NB4 (cell line): ENCODE results near the gene TCEANC.

Source experiments
- CTCF ChIP-seq: IDR thresholded peaks from one replicate; pipeline ENCODE4 v1.5.1; 2012; ENCODE audit warnings: low read depth, low read length
- MAX ChIP-seq: IDR thresholded peaks from 2 replicates; pipeline ENCODE4 v1.6.1; 2011; ENCODE audit warnings: low read depth, low read length
- MYC ChIP-seq: IDR thresholded peaks from 2 replicates; pipeline ENCODE4 v1.6.1; 2011; ENCODE audit warnings: low read depth, low read length
- POLR2A ChIP-seq: IDR thresholded peaks from 2 replicates; pipeline ENCODE4 v1.6.1; 2011; ENCODE audit warnings: mild to moderate bottlenecking; ENCODE audit not compliant: insufficient read length; ENCODE audit errors: extremely low read depth

DNA sequence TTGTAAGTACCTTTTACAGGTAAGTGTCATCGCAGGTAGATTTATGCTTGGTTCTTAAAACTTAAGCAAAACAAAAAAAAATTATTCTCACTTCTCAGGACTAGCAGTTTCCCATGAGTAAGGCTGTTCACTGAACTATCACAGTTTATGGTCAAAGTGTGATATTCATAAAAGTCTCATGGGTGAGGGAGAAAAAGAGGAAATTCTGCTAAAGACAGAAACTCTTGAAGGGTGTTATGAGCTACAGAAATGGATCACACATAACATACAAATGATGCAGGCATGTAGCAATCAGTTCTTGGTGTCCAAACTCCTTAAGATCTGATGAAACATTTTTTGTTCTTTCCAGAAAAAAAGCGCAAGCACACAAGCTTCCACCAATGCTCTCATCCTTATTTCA is 44.5 kb downstream of the TCEANC start:
- no peak for TF ChIP-seq CTCF
- TF ChIP-seq POLR2A = no peak
- no peak for TF ChIP-seq MAX
- no peak for TF ChIP-seq MYC
